ENCODE data around the gene MARCO. TPM values are rescaled to one million over a fixed set of nuclear protein-coding genes. Genes with fewer than 3 reads are reported as not detected.

Gene MARCO
- total and polyA plus RNA-seq, 2 donors (not counting 3 experiments of a cell fraction or from before 2014, with no cell fraction given): not detected

- Histone ChIP-seq H3K9ac (replicated peaks; ENCODE audit: extremely low read depth, insufficient read depth, low read length) (no peak overlapping the region), H3K4me3 (replicated peaks in 1 of 3; ENCODE audit: insufficient read depth in 1 of 3, low read depth in 1 of 3, low read length in 3 of 3) (no peak overlapping the region), H2AFZ (ENCODE audit: low read depth, low read length) (no peak overlapping the region), H4K20me1 (replicated peaks; ENCODE audit: control insufficient read depth, extremely low read depth, insufficient read depth, low read length) (no peaks in the 10 kb centered on the region), H3K9me3 (replicated peaks; ENCODE audit: control insufficient read depth, insufficient read depth, low read length) (no peaks in the 10 kb centered on the region), H3K79me2 (ENCODE audit: control insufficient read depth, insufficient read depth, low read length) (no peaks in the 10 kb centered on the region), H3K4me1 (ENCODE audit: control insufficient read depth, extremely low read depth, insufficient read depth, low read length) (no peaks in the 10 kb centered on the region), H3K4me2 (ENCODE audit: insufficient read depth, low read length) (no peak overlapping the region), H3K9me1 (replicated peaks; ENCODE audit: control insufficient read depth, extremely low read depth, insufficient read depth, low read length) (no peaks in the 10 kb centered on the region), H3K36me3 (ENCODE audit: control insufficient read depth in 2 of 2, extremely low read depth in 1 of 2, insufficient read depth in 2 of 2, low read length in 2 of 2) (no peaks in the 10 kb centered on the region), H3K27me3 (ENCODE audit: control insufficient read depth in 2 of 2, insufficient read depth in 2 of 2, low read length in 2 of 2) (no peaks in the 10 kb centered on the region), H3K27ac (ENCODE audit: insufficient read depth, low read depth, low read length) (no peak overlapping the region)
- DNase-seq (ENCODE audit: low read depth, low spot score) (no peak), FAIRE-seq (no peak)
- POLR2A ChIA-PET: no interaction called here
- TF ChIP-seq, protein P1, sequence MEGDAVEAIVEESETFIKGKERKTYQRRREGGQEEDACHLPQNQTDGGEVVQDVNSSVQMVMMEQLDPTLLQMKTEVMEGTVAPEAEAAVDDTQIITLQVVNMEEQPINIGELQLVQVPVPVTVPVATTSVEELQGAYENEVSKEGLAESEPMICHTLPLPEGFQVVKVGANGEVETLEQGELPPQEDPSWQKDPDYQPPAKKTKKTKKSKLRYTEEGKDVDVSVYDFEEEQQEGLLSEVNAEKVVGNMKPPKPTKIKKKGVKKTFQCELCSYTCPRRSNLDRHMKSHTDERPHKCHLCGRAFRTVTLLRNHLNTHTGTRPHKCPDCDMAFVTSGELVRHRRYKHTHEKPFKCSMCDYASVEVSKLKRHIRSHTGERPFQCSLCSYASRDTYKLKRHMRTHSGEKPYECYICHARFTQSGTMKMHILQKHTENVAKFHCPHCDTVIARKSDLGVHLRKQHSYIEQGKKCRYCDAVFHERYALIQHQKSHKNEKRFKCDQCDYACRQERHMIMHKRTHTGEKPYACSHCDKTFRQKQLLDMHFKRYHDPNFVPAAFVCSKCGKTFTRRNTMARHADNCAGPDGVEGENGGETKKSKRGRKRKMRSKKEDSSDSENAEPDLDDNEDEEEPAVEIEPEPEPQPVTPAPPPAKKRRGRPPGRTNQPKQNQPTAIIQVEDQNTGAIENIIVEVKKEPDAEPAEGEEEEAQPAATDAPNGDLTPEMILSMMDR (IDR thresholded peaks at IDR 0.05; ENCODE audit: extremely low read depth in 1 of 2, insufficient read depth in 1 of 2, low read depth in 1 of 2, low read length in 2 of 2): no peak
- TF ChIP-seq JUN (IDR thresholded peaks at IDR 0.05; ENCODE audit: borderline replicate concordance, insufficient read depth, insufficient read length, low read depth) (no peak), GATA2 (IDR thresholded peaks at IDR 0.05; ENCODE audit: insufficient read depth, insufficient read length, low read depth, low read length) (no peak), EZH2 (IDR thresholded peaks at IDR 0.05; ENCODE audit: borderline replicate concordance, low read depth, low read length, severe bottlenecking) (no peak), POLR2AphosphoS5 (IDR thresholded peaks at IDR 0.05; ENCODE audit: insufficient read depth, low read depth, low read length) (no peak)
- TF ChIP-seq, protein P2, sequence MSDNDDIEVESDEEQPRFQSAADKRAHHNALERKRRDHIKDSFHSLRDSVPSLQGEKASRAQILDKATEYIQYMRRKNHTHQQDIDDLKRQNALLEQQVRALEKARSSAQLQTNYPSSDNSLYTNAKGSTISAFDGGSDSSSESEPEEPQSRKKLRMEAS (IDR thresholded peaks at IDR 0.05; ENCODE audit: insufficient read depth, insufficient read length): no peak
- no TSS peak for BruUV-seq (replicated peaks)
- intact Hi-C loops (cut with micrococcal nuclease) (no loop called here), dilution Hi-C loops (cut with MboI; ENCODE audit: extremely low pct_ligation_motif_present, low sequenced_read_pairs) (no loop called here)
- CTCF ChIA-PET: no interaction called here
Observed at GRCh38 chr2:118994172-118994700, 52.2 kb downstream of the MARCO start.
